IMR-90 (cell line): ENCODE data around the gene THADA. TPM values are rescaled to one million over a fixed set of nuclear protein-coding genes. Genes with fewer than 3 reads are reported as not detected.

Experiments
- ATAC-seq: fragments of 200-7000 bp; cut with Tn5 transposase; 2 replicates; pipeline ENCODE4 v1.9.1; 2020; ENCODE audit warnings: low read depth, mild to moderate bottlenecking, moderate library complexity
- BruUV-seq: library from RNA; stranded (reverse); fragments of 400-500 nt; replicated peaks from 2 replicates; lab custom pipeline; 2021; lab: Mats Ljungman, UMichigan
- CTCF ChIA-PET: fragments of 300-600 bp; formaldehyde crosslinking; extraction: SDS; loops from one replicate; lab custom pipeline; 2021; ENCODE audit warnings: antibody characterized with exemption; lab: Yijun Ruan, JAX
- POLR2A ChIA-PET: fragments of 300-600 bp; sonication (Branson Sonifier 250); formaldehyde crosslinking; loops from one replicate; lab custom pipeline; 2022; ENCODE audit warnings: antibody characterized with exemption; ENCODE audit not compliant: unreplicated experiment; lab: Charles Lee
- DNase-seq: peaks from one replicate; pipeline ENCODE4 v3.0.0; 2013
- H2AFZ ChIP-seq: replicated peaks from 2 replicates; pipeline ENCODE3; 2013; ENCODE audit warnings: low read length, mild to moderate bottlenecking; ENCODE audit not compliant: poor library complexity
- H2AK5ac ChIP-seq: 2 replicates; pipeline ENCODE4 v1.6.1; 2013; ENCODE audit warnings: low read depth, low read length, inconsistent platforms
- H2AK9ac ChIP-seq: replicated peaks from 2 replicates; pipeline ENCODE3; 2013; ENCODE audit warnings: mild to moderate bottlenecking, low read depth, low read length, moderate library complexity; ENCODE audit not compliant: poor library complexity
- H2BK120ac ChIP-seq: 2 replicates; pipeline ENCODE4 v1.6.1; 2013; ENCODE audit warnings: low read depth, low read length, inconsistent platforms
- H2BK15ac ChIP-seq: 3 replicates; pipeline ENCODE4 v1.6.1; 2013; ENCODE audit warnings: low read depth, low read length, inconsistent platforms
- H2BK20ac ChIP-seq: 2 replicates; pipeline ENCODE4 v1.6.1; 2013; ENCODE audit warnings: low read depth, mild to moderate bottlenecking, inconsistent platforms, low read length, moderate library complexity
- H2BK5ac ChIP-seq: 2 replicates; pipeline ENCODE4 v1.6.1; 2013; ENCODE audit warnings: mild to moderate bottlenecking, low read depth, low read length, inconsistent platforms; ENCODE audit not compliant: poor library complexity, severe bottlenecking
- H3K14ac ChIP-seq: replicated peaks from 2 replicates; pipeline ENCODE4 v1.6.1; 2013; ENCODE audit warnings: low read depth, low read length, inconsistent platforms
- H3K18ac ChIP-seq: 2 replicates; pipeline ENCODE4 v1.6.1; 2013; ENCODE audit warnings: low read depth, low read length, control low read depth
- H3K23ac ChIP-seq: 2 replicates; pipeline ENCODE4 v1.6.1; 2013; ENCODE audit warnings: low read depth, low read length, inconsistent platforms
- H3K27ac ChIP-seq: 2 replicates; pipeline ENCODE4 v1.5.1; 2013; ENCODE audit warnings: mild to moderate bottlenecking, control low read depth, low read length; ENCODE audit not compliant: insufficient read depth
- H3K27me3 ChIP-seq: 2 replicates; pipeline ENCODE4 v1.6.1; 2013; ENCODE audit warnings: low read length; ENCODE audit not compliant: control insufficient read depth, insufficient read depth
- H3K36me3 ChIP-seq: 2 replicates; pipeline ENCODE4 v1.6.1; 2013; ENCODE audit warnings: low read length, mixed read lengths; ENCODE audit not compliant: control insufficient read depth, insufficient read depth
- H3K4ac ChIP-seq: 2 replicates; pipeline ENCODE4 v1.6.1; 2013; ENCODE audit warnings: low read depth, low read length, inconsistent platforms
- H3K4me1 ChIP-seq: 2 replicates; pipeline ENCODE4 v1.6.1; 2013; ENCODE audit warnings: low read length, mixed read lengths; ENCODE audit not compliant: control insufficient read depth, insufficient read depth
- H3K4me2 ChIP-seq: 2 replicates; pipeline ENCODE4 v1.6.1; 2013; ENCODE audit warnings: low read depth, mild to moderate bottlenecking, control low read depth, low read length, moderate library complexity
- H3K4me3 ChIP-seq: 2 replicates; pipeline ENCODE4 v1.5.1; 2013; ENCODE audit warnings: low read depth, mild to moderate bottlenecking, control low read depth, low read length, moderate library complexity; ENCODE audit not compliant: insufficient read depth
- H3K56ac ChIP-seq: 2 replicates; pipeline ENCODE4 v1.6.1; 2013; ENCODE audit warnings: low read length, inconsistent platforms; ENCODE audit not compliant: insufficient read depth; ENCODE audit errors: extremely low read depth
- H3K79me1 ChIP-seq, 2 experiments: 2 replicates each; pipeline ENCODE4 v1.6.1; 2013; ENCODE audit warnings: low read length in 2 of 2, inconsistent platforms in 1 of 2, low read depth in 1 of 2
- H3K9ac ChIP-seq: 2 replicates; pipeline ENCODE4 v1.6.1; 2013; ENCODE audit warnings: low read depth, low read length, control low read depth
- H3K9me1 ChIP-seq: 2 replicates; pipeline ENCODE4 v1.6.1; 2013; ENCODE audit warnings: low read length, inconsistent platforms; ENCODE audit not compliant: insufficient read depth
- H3K9me3 ChIP-seq: 2 replicates; pipeline ENCODE4 v1.6.1; 2013; ENCODE audit warnings: low read length; ENCODE audit not compliant: control insufficient read depth, insufficient read depth
- H4K20me1 ChIP-seq: 2 replicates; pipeline ENCODE4 v1.6.1; 2013; ENCODE audit warnings: low read length, inconsistent platforms; ENCODE audit not compliant: insufficient read depth
- H4K5ac ChIP-seq: 2 replicates; pipeline ENCODE4 v1.6.1; 2013; ENCODE audit warnings: mild to moderate bottlenecking, low read depth, low read length, control low read depth
- H4K8ac ChIP-seq, 2 experiments: 2 replicates each; pipeline ENCODE4 v1.6.1; 2013; ENCODE audit warnings: low read depth in 2 of 2, low read length in 2 of 2, control low read depth in 1 of 2, inconsistent platforms in 1 of 2
- H4K91ac ChIP-seq: 2 replicates; pipeline ENCODE4 v1.6.1; 2013; ENCODE audit warnings: low read depth, low read length, inconsistent platforms; ENCODE audit not compliant: insufficient read depth
- BHLHE40 ChIP-seq: fragments of 150-350 bp; IDR thresholded peaks from 2 replicates; pipeline ENCODE4 v1.6.1; 2016; ENCODE audit warnings: mild to moderate bottlenecking, low read depth, low read length
- CEBPB ChIP-seq: IDR thresholded peaks from 2 replicates; pipeline ENCODE4 v1.6.1; 2012; ENCODE audit warnings: low read depth, low read length, improper control_type of control experiment
- CHD1 ChIP-seq: IDR thresholded peaks from 2 replicates; pipeline ENCODE4 v1.6.1; 2012; ENCODE audit warnings: low read depth, low read length, improper control_type of control experiment
- FOS ChIP-seq: fragments of 150-350 bp; IDR thresholded peaks from 2 replicates; pipeline ENCODE4 v1.6.1; 2016; ENCODE audit warnings: low read depth, low read length
- MAFK ChIP-seq: IDR thresholded peaks from 2 replicates; pipeline ENCODE4 v1.6.1; 2012; ENCODE audit warnings: low read depth, low read length, improper control_type of control experiment
- MXI1 ChIP-seq: IDR thresholded peaks from 2 replicates; pipeline ENCODE4 v1.6.1; 2012; ENCODE audit warnings: low read depth, mild to moderate bottlenecking, low read length, moderate library complexity, borderline replicate concordance
- POLR2A ChIP-seq: IDR thresholded peaks from 2 replicates; pipeline ENCODE4 v1.6.1; 2012; ENCODE audit warnings: mild to moderate bottlenecking, low read depth, low read length
- RAD21 ChIP-seq: IDR thresholded peaks from 2 replicates; pipeline ENCODE4 v1.6.1; 2012; ENCODE audit warnings: low read length, improper control_type of control experiment
- RFX5 ChIP-seq: IDR thresholded peaks from 2 replicates; pipeline ENCODE4 v1.8.0; 2012; ENCODE audit warnings: low read depth, mild to moderate bottlenecking, low read length, moderate library complexity
- SMC3 ChIP-seq: fragments of 150-350 bp; IDR thresholded peaks from 2 replicates; pipeline ENCODE4 v1.6.1; 2016; ENCODE audit warnings: low read depth, mild to moderate bottlenecking, antibody characterized with exemption, low read length, moderate library complexity
- USF2 ChIP-seq: fragments of 150-350 bp; IDR thresholded peaks from 2 replicates; pipeline ENCODE4 v1.6.1; 2017; ENCODE audit warnings: mild to moderate bottlenecking, antibody characterized with exemption, low read length, low read depth
- WGBS, 2 experiments: methylation state at CpG; one replicate each; pipeline versions ENCODE4 v1.1.5 to v1.1.7; 2013; ENCODE audit warnings: missing lambda C conversion rate in 2 of 2; ENCODE audit not compliant: insufficient read length in 1 of 2; ENCODE audit errors: extremely low coverage in 2 of 2; 5-methylcytosine and 5-hydroxymethylcytosine counted together
- dilution Hi-C: fragments of 300-500 bp; cut with HindIII; formaldehyde crosslinking; loops from one replicate; pipeline ENCODE4 v1.14.3; 2018; ENCODE audit warnings: low sequenced_read_pairs; ENCODE audit not compliant: unreplicated experiment
- in situ Hi-C: fragments of 300-500 bp; cut with MboI; formaldehyde crosslinking; loops from 3 replicates; pipeline ENCODE4 v1.14.3; 2019; ENCODE audit warnings: low sequenced_read_pairs, inconsistent platforms, mixed read lengths
- intact Hi-C: fragments of 100-400 bp; cut with micrococcal nuclease; formaldehyde crosslinking; loops from 2 replicates; pipeline ENCODE4 v1.10.0; 2022
- polyA plus RNA-seq, 3 experiments: library from polyadenylated mRNA; depleted of rRNA; stranded (reverse); fragments of >200 nt; gene quantifications; 2 replicates each; pipeline ENCODE4 v1.2.3, GENCODE V29; 2012; ENCODE audit warnings: low replicate concordance in 1 of 3
- total RNA-seq: library from RNA; depleted of rRNA; stranded (reverse); fragments of >200 nt; gene quantifications from 2 replicates; pipeline ENCODE4 v1.2.3, GENCODE V29; 2012
- TF ChIP-seq, protein P1 (sequence below): fragments of 150-350 bp; IDR thresholded peaks from 2 replicates; pipeline ENCODE4 v1.6.1; 2016; ENCODE audit warnings: low read depth, mild to moderate bottlenecking, low read length, moderate library complexity, borderline replicate concordance

The THADA gene
- total and polyA plus RNA-seq, 2 of the 4 experiments (the other 2 are of a cell fraction), result 10.5 to 21.3 TPM

DNA sequence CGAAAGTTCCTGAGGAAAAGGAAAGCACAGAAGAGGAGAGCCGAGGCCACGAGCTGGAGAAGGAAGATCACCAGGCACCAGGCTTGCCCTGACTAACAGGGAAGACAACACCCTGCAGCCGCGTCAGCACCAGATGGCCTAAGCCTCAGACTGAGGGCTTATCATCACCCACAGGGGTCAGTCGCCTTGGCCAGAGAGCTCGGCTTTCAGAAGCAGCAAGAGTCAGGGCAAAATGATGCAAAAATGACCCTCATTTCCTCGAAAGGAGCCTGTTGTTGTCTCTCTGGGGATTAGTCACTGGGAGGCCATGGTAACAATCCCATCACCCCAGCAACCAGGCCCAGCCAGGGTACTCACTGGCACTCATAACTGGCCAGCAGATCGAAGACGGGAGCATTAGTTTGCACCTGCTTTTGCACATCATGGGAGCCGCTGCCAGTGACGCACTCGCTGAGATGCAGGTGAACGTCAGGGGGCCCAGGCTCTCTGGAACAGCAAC, 326.7 kb downstream of the THADA start (continued):
- TF ChIP-seq CHD1 (no peak; the same call in 1 of the 2 replicates), RFX5 (no peak)

DNA sequence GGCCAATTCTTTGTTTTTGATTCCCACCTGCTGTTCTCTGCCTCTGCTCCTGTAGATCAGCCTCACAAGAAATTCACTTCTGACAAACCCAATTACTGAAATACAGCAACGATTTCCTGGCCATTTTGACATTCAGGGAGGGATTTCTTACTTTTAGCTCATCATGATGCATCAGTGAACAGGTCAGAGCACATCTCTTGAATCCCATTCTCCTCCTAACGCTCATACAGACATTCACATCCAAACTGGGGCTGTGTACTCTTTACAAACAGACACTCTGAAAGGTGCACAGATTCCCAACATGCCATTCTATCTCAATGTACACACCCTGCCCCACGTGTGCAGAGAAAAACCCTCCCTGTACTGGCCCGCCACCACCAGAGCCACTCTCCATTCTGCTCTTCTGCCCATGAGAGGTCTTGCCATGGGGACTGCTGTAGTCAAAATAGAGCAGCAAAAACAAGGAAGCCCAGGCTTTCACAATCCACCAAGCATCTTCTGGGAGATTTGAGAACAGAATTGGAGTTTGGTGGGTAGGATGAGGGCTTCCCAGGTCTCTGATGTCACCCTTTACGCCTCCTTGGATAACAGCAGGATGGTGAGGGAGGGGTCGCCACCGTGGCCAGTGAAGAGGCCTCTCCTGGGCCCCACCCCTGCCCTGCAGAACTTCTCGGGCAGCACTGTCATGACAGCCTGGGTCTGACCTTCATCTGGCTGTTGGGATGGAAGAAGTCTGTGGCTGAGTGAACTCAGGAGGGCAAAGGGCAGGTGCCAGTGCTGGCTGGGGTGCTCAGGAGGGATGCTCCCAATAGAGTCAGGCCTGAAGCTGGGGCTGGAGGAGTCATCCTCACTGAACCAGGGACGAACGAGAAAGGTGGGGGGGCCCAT, 327.5 kb downstream of the THADA start:
- H3K4me3 ChIP-seq, result no peak overlapping the region; the same call in 1 of the 2 replicates
- in situ Hi-C loops, result no loop called here
- peak overlapping the region; percentile 78 for H2AK5ac ChIP-seq
- H3K9me3 ChIP-seq, result no peaks in the 10 kb centered on the region
- ATAC-seq, result no peak
- peaks cover 24% of the 10 kb centered on the region for H3K9me1 ChIP-seq
- dilution Hi-C loops, result no loop called here
- POLR2A ChIA-PET, result interaction anchor here (0.9 kb wide), 1 partner anchor 42 kb away, joined by 4 read pairs; the partner anchor contains the start of gene ZFP36L2
- H3K4ac ChIP-seq, result peak overlapping the region; percentile 83
- peak overlapping the region; percentile 67 for H2BK120ac ChIP-seq
- H3K79me1 ChIP-seq, result no peaks in the 10 kb centered on the region
- H4K91ac ChIP-seq, result peak overlapping the region; percentile 50
- no peaks in the 10 kb centered on the region for H3K36me3 ChIP-seq
- peak overlapping the region; percentile 22 for H3K18ac ChIP-seq
- DNase-seq, result no peak
- no TSS peak for BruUV-seq
- H3K56ac ChIP-seq, result 0 out of 2 replicates have a peak overlapping the region, but pooled peaks have one; percentile 8
- H3K14ac ChIP-seq, result peak overlapping the region; percentile 80
- 93% methylated on average over 3 of the region's 10 CpGs; no CpG with 5 or more reads in 1 of the 2 experiments for WGBS, 2 experiments
- no peak overlapping the region for H3K23ac ChIP-seq
- H2BK20ac ChIP-seq, result peak overlapping the region; percentile 30; the same call in 1 of the 2 replicates
- CTCF ChIA-PET, result interaction anchor here (1.0 to 1.1 kb wide), 2 partner anchors 45 to 216 kb away, joined by 3 read pairs; no protein-coding TSS in a partner anchor
- no peaks in the 10 kb centered on the region; the same call in 1 of the 2 replicates for H3K27me3 ChIP-seq
- H2AK9ac ChIP-seq, result peak overlapping the region; percentile 70
- peaks cover 13% of the 10 kb centered on the region; the same call in 1 of the 2 replicates for H4K20me1 ChIP-seq
- intact Hi-C loops, result no loop called here
- peak overlapping the region; percentile 17 for H2BK5ac ChIP-seq
- peaks cover 24% of the 10 kb centered on the region for H3K4me1 ChIP-seq
- H4K5ac ChIP-seq, result peak overlapping the region; percentile 48
- peak overlapping the region; percentile 50; the same call in 1 of the 2 replicates for H3K27ac ChIP-seq
- peak overlapping the region; percentile 46 for H3K9ac ChIP-seq
- H4K8ac ChIP-seq, result peak overlapping the region in 1 of 2 experiments; percentile 62; a peak in 1 of 4 replicates
- peak overlapping the region; percentile 70 for H3K4me2 ChIP-seq
- H2BK15ac ChIP-seq, result peak overlapping the region; percentile 21; the same call in 2 of the 3 replicates
- H2AFZ ChIP-seq, result peak overlapping the region; percentile 58
- TF ChIP-seq USF2 (no peak), SMC3 (no peak), POLR2A (no peak), FOS (no peak), BHLHE40 (no peak), RAD21 (no peak), CEBPB (no peak), MAFK (no peak), RFX5 (no peak), CHD1 (no peak), MXI1 (no peak)
- TF ChIP-seq, protein P1, sequence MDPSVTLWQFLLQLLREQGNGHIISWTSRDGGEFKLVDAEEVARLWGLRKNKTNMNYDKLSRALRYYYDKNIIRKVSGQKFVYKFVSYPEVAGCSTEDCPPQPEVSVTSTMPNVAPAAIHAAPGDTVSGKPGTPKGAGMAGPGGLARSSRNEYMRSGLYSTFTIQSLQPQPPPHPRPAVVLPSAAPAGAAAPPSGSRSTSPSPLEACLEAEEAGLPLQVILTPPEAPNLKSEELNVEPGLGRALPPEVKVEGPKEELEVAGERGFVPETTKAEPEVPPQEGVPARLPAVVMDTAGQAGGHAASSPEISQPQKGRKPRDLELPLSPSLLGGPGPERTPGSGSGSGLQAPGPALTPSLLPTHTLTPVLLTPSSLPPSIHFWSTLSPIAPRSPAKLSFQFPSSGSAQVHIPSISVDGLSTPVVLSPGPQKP, result no peak
